Measurements from ENCODE around the gene PIGU.

DNA sequence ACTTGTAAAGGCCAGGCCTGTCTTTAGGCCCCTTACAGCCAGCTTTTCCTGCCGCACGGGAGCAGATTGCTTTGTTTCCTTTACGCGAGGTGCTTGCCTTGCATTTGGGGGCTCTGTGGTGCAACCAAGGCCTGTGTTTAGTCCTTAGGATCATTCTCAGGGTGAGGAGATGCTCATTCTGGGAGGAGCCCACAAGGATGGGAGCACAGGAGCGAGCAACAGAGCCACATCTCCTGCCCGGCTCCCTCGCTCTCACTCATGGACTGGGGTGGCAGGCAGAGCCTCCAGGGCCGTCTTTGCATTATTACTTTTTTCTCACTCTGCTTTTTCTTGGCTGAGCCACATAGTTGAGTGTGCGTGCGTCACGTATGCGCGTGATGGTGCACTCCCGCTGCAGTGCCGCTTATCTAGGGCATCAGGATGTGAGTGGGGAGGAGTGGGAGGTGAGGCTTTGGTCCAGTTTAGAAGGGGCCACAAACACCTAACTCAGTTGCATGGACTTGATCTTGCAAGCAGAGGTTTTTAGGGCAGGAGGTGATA lies 141.5 kb downstream of the PIGU start:
- no peak for TF ChIP-seq TAF1 (IDR thresholded peaks at IDR 0.05; ENCODE audit: borderline replicate concordance, low read depth, low read length)
- TF ChIP-seq EZH2phosphoT487 (IDR thresholded peaks at IDR 0.05; ENCODE audit: borderline replicate concordance, low read depth), result no peak
- no peak for TF ChIP-seq JUND (IDR thresholded peaks at IDR 0.05)
- TF ChIP-seq, protein P1, sequence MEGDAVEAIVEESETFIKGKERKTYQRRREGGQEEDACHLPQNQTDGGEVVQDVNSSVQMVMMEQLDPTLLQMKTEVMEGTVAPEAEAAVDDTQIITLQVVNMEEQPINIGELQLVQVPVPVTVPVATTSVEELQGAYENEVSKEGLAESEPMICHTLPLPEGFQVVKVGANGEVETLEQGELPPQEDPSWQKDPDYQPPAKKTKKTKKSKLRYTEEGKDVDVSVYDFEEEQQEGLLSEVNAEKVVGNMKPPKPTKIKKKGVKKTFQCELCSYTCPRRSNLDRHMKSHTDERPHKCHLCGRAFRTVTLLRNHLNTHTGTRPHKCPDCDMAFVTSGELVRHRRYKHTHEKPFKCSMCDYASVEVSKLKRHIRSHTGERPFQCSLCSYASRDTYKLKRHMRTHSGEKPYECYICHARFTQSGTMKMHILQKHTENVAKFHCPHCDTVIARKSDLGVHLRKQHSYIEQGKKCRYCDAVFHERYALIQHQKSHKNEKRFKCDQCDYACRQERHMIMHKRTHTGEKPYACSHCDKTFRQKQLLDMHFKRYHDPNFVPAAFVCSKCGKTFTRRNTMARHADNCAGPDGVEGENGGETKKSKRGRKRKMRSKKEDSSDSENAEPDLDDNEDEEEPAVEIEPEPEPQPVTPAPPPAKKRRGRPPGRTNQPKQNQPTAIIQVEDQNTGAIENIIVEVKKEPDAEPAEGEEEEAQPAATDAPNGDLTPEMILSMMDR (IDR thresholded peaks at IDR 0.05), result no peak
- TF ChIP-seq ELF1 (IDR thresholded peaks at IDR 0.05), result no peak
- TF ChIP-seq, protein P2, sequence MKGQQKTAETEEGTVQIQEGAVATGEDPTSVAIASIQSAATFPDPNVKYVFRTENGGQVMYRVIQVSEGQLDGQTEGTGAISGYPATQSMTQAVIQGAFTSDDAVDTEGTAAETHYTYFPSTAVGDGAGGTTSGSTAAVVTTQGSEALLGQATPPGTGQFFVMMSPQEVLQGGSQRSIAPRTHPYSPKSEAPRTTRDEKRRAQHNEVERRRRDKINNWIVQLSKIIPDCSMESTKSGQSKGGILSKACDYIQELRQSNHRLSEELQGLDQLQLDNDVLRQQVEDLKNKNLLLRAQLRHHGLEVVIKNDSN (IDR thresholded peaks at IDR 0.05; ENCODE audit: borderline replicate concordance, low read depth), result no peak
- no peak for TF ChIP-seq RAD21 (IDR thresholded peaks at IDR 0.05; ENCODE audit: low read length)
- no peak for TF ChIP-seq POLR2AphosphoS5 (IDR thresholded peaks at IDR 0.05; ENCODE audit: low read depth, low read length)
- no peak for TF ChIP-seq RXRA (IDR thresholded peaks at IDR 0.05; ENCODE audit: borderline replicate concordance, low read depth)
- no peak for TF ChIP-seq SMC3 (IDR thresholded peaks at IDR 0.05; ENCODE audit: low read depth, low read length)
- TF ChIP-seq RFX5 (IDR thresholded peaks at IDR 0.05; ENCODE audit: low read length), result no peak
- TF ChIP-seq NRF1 (IDR thresholded peaks at IDR 0.05; ENCODE audit: low read depth, low read length), result no peak
- TF ChIP-seq GABPA (IDR thresholded peaks at IDR 0.05; ENCODE audit: low read depth), result no peak
